Lung (tissue), 12 donors: ENCODE data around the gene SHANK1. TPM values are rescaled to one million over a fixed set of nuclear protein-coding genes. Genes with fewer than 3 reads are reported as not detected.

ENCODE experiments used
- ATAC-seq: fragments of 200-7000 bp; cut with Tn5 transposase; one replicate; pipeline ENCODE4 v1.9.1; 2020; ENCODE audit warnings: moderate number of reproducible peaks; ENCODE audit not compliant: insufficient read depth, low FRiP score
- DNase-seq, 3 donors: peaks; one replicate each; pipeline ENCODE4 v3.0.0-alpha.2; 2013 to 2017
- H3K27ac ChIP-seq, 2 donors: one replicate each; pipeline ENCODE4 v1.5.1; 2013; ENCODE audit warnings: mild to moderate bottlenecking in 2 of 2, moderate library complexity in 2 of 2, control low read depth in 1 of 2, inconsistent platforms in 1 of 2, low read depth in 1 of 2, low read length in 1 of 2
- H3K27me3 ChIP-seq, 3 donors: one replicate each; pipeline ENCODE4 v1.5.1; 2013; ENCODE audit warnings: low read length in 2 of 3; ENCODE audit not compliant: control insufficient read depth in 3 of 3, insufficient read depth in 3 of 3
- H3K36me3 ChIP-seq, 4 donors: one replicate each; pipeline ENCODE4 v1.5.1; 2013; ENCODE audit warnings: low read length in 4 of 4, mild to moderate bottlenecking in 1 of 4, moderate library complexity in 1 of 4; ENCODE audit not compliant: control insufficient read depth in 4 of 4, insufficient read depth in 4 of 4
- H3K4me1 ChIP-seq, 5 donors: one replicate each; pipeline ENCODE4 v1.5.1; 2013; ENCODE audit warnings: low read length in 5 of 5, mild to moderate bottlenecking in 2 of 5, moderate library complexity in 1 of 5; ENCODE audit not compliant: control insufficient read depth in 5 of 5, insufficient read depth in 5 of 5
- H3K4me3 ChIP-seq: one replicate; pipeline ENCODE4 v1.5.1; 2013; ENCODE audit warnings: mild to moderate bottlenecking, control low read depth, moderate library complexity
- H3K9ac ChIP-seq, 2 donors: one replicate each; pipeline ENCODE4 v1.5.1; 2013; ENCODE audit warnings: low read length in 2 of 2, control low read depth in 1 of 2; ENCODE audit not compliant: insufficient read depth in 1 of 2
- H3K9me3 ChIP-seq, 4 donors: one replicate each; pipeline ENCODE4 v1.5.1; 2013; ENCODE audit warnings: low read length in 3 of 4, mild to moderate bottlenecking in 1 of 4, moderate library complexity in 1 of 4; ENCODE audit not compliant: control insufficient read depth in 4 of 4, insufficient read depth in 3 of 4
- WGBS, 2 donors: extraction: QIAGEN DNeasy Blood & Tissue Kit; methylation state at CpG; one replicate each; pipeline ENCODE4 v1.1.7; 2013; 5-methylcytosine and 5-hydroxymethylcytosine counted together
- polyA plus RNA-seq, 2 donors: library from polyadenylated mRNA; stranded (reverse); fragments of 200-250 nt; gene quantifications; one replicate each; pipeline ENCODE4 v1.2.1, GENCODE V29; 2013
- total RNA-seq, 2 donors: library from RNA; depleted of rRNA in 1 of 2; stranded (reverse); fragments of >200 nt in 1 of 2; gene quantifications; one replicate each; pipeline ENCODE4 v1.2.1, GENCODE V29; 2014 to 2021
- TF ChIP-seq, protein P1 (sequence below): IDR thresholded peaks from 2 replicates; pipeline ENCODE4 v1.5.1; 2012; ENCODE audit warnings: mild to moderate bottlenecking; ENCODE audit errors: control extremely low read depth, extremely low read depth
- donor health status: control.
- donor health status: control.
- donor health status: Bipolar disorder and iron deficiency.
- donor health status: healthy.
- donor health status: DM: yes; HTN: yes; CAD: no.

Gene SHANK1
- total and polyA plus RNA-seq, 4 donors = 0.15 to 1.2 (median 0.21) TPM

DNA sequence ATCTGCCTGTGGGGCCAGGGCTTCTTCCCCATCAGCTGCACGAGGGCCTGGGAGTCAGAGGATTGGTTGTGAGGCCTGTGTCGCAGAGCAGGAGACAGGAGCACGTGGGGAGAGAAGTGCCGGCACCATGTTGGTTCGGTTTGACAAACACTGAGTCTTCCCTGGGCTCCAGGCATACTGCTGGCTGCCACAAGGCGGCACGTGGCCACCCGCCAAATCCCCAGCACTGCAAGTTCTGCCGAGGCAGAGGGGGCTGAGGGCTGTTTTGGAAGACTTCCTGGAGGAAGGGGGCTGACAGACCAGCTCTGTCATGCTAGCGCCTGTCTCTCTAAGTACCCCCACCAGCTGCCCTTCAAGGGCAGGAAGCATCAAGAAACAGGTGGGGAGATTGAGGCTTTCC lies 9.5 kb downstream of the SHANK1 start:
- H3K4me3 ChIP-seq = no peak overlapping the region

DNA sequence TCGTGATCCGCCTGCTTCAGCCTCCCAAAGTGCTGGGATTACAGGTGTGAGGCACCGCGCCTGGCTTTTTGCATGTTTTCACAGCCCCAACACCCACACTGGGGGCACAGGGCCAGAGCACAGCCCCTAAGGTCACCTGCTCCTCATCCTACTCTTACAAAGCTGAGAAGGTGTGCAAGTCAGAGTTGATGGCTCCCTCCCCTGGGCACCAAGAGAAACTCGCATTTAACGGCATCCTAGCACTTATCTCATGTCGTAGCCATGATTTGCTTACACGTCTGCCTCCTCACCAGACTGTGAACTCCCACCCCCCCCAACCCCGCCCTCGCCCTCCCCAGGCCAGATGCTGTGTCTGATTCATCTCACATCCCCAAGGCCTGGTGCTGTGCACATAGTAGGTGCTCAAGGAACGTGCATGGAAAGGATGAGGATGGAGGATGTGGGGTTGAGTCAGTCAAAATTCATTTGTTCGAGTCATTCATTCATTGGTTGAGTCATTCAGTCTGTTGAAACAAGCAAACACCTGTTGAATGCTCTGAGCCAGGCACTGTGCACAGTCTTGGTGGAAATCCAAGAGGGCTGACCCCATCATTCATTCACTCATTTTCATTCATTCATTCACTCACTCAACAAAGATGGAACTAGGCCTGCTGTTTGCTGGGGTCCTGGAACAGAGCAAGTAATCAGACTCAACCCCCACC lies 11.3 kb downstream of the SHANK1 start:
- no peak overlapping the region for H3K27ac ChIP-seq
- no peak for ATAC-seq
- no peak overlapping the region for H3K4me3 ChIP-seq
- TF ChIP-seq, protein P1, sequence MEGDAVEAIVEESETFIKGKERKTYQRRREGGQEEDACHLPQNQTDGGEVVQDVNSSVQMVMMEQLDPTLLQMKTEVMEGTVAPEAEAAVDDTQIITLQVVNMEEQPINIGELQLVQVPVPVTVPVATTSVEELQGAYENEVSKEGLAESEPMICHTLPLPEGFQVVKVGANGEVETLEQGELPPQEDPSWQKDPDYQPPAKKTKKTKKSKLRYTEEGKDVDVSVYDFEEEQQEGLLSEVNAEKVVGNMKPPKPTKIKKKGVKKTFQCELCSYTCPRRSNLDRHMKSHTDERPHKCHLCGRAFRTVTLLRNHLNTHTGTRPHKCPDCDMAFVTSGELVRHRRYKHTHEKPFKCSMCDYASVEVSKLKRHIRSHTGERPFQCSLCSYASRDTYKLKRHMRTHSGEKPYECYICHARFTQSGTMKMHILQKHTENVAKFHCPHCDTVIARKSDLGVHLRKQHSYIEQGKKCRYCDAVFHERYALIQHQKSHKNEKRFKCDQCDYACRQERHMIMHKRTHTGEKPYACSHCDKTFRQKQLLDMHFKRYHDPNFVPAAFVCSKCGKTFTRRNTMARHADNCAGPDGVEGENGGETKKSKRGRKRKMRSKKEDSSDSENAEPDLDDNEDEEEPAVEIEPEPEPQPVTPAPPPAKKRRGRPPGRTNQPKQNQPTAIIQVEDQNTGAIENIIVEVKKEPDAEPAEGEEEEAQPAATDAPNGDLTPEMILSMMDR = no peak
- WGBS, 2 donors = 65 to 71% methylated on average over 12 of the region's 12 CpGs
- H3K4me1 ChIP-seq = no peaks in the 10 kb centered on the region
- peaks cover 2 to 16% (median 6%) of the 10 kb centered on the region in 3 donors for H3K27me3 ChIP-seq
- no peaks in the 10 kb centered on the region for H3K36me3 ChIP-seq
- H3K9me3 ChIP-seq = peaks cover 0 to 8% (median 0%) of the 10 kb centered on the region in 4 donors
- H3K9ac ChIP-seq = no peak overlapping the region
- no peak for DNase-seq

More for the DNA sequence above, 9.5 kb downstream of the SHANK1 start:
- no peak overlapping the region for H3K9ac ChIP-seq
- peaks cover 0 to 8% (median 0%) of the 10 kb centered on the region in 4 donors for H3K9me3 ChIP-seq
- WGBS, 2 donors = 48 to 50% methylated on average over 10 of the region's 10 CpGs
- no peaks in the 10 kb centered on the region for H3K36me3 ChIP-seq
- H3K27ac ChIP-seq = no peak overlapping the region
- TF ChIP-seq, protein P1 = no peak
- DNase-seq (no peak), ATAC-seq (no peak)
- H3K4me1 ChIP-seq = no peaks in the 10 kb centered on the region
- peaks cover 0 to 9% (median 7%) of the 10 kb centered on the region in 3 donors for H3K27me3 ChIP-seq

DNA sequence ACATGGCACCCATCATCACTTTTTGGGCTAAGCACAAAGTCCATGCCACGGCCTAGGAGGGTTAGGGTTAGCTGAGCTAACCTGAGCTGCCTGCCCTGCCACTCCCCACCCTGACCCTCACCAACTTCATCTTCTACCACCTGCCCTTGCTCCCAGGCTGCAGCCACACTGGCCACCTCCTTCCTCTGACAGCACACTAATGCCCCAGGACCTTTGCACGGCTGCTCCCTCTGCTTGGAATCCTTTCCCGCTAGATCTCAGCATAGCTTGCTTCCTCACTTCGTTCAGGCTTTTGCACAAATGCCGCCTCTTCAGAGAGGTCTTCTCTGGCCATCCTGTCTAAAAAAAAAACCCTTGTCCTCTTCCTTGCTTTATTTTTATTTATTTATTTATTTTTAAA lies 13.2 kb downstream of the SHANK1 start:
- ATAC-seq (no peak), DNase-seq (no peak)
- H3K36me3 ChIP-seq = no peaks in the 10 kb centered on the region
- no peak overlapping the region for H3K4me3 ChIP-seq
- no peak overlapping the region for H3K9ac ChIP-seq
- H3K4me1 ChIP-seq = no peaks in the 10 kb centered on the region
- no peak overlapping the region for H3K27ac ChIP-seq
- TF ChIP-seq, protein P1 = no peak
- H3K27me3 ChIP-seq = peaks cover 2 to 23% (median 3%) of the 10 kb centered on the region in 3 donors
- 70 to 79% methylated on average over 5 of the region's 5 CpGs for WGBS, 2 donors
- H3K9me3 ChIP-seq = peaks cover 0 to 4% (median 0%) of the 10 kb centered on the region in 4 donors
